GM23338 (cell line): ENCODE measurements around the gene BYSL. TPM values are rescaled to one million over a fixed set of nuclear protein-coding genes. Genes with fewer than 3 reads are reported as not detected.

Experiments
- ATAC-seq: fragments of 200-7000 bp; cut with Tn5 transposase; 3 replicates; pipeline ENCODE4 v1.9.1; 2020
- DNase-seq: peaks from one replicate; pipeline ENCODE4 v3.0.0-alpha.2; 2015; ENCODE audit warnings: low spot score
- H2AFZ ChIP-seq: fragments of 200-600 bp; sonication (generic); 2 replicates; pipeline ENCODE4 v1.8.0; 2016; ENCODE audit warnings: antibody characterized with exemption, mild to moderate bottlenecking, moderate library complexity
- H3F3A ChIP-seq: fragments of 200-600 bp; sonication (generic); replicated peaks from 2 replicates; pipeline ENCODE4 v1.8.0; 2017; ENCODE audit warnings: antibody characterized with exemption, mixed run types, low read depth
- H3K27ac ChIP-seq: fragments of 200-600 bp; sonication (generic); 2 replicates; pipeline ENCODE4 v1.6.1; 2016; ENCODE audit warnings: low read depth
- H3K27me3 ChIP-seq: fragments of 200-600 bp; sonication (generic); 2 replicates; pipeline ENCODE4 v1.8.0; 2016; ENCODE audit warnings: mild to moderate bottlenecking, mixed run types, moderate library complexity; ENCODE audit not compliant: insufficient read depth
- H3K36me3 ChIP-seq: fragments of 200-600 bp; sonication (generic); 2 replicates; pipeline ENCODE4 v1.8.0; 2016; ENCODE audit warnings: mild to moderate bottlenecking; ENCODE audit not compliant: insufficient read depth
- H3K4me1 ChIP-seq: fragments of 200-600 bp; sonication (generic); 2 replicates; pipeline ENCODE4 v1.8.0; 2016; ENCODE audit warnings: mild to moderate bottlenecking, moderate library complexity; ENCODE audit not compliant: insufficient read depth
- H3K4me2 ChIP-seq: fragments of 200-600 bp; sonication (generic); 2 replicates; pipeline ENCODE4 v1.7.1; 2017; ENCODE audit warnings: mixed run types
- H3K4me3 ChIP-seq: fragments of 200-600 bp; sonication (generic); 2 replicates; pipeline ENCODE4 v1.6.1; 2016; ENCODE audit warnings: mixed run types
- H3K79me2 ChIP-seq: fragments of 200-600 bp; sonication (generic); replicated peaks from 2 replicates; pipeline ENCODE4 v1.8.0; 2017; ENCODE audit warnings: mild to moderate bottlenecking; ENCODE audit not compliant: insufficient read depth
- H3K9me2 ChIP-seq: fragments of 200-600 bp; sonication (generic); 2 replicates; pipeline ENCODE4 v1.8.0; 2017; ENCODE audit not compliant: insufficient read depth
- H4K20me1 ChIP-seq: fragments of 200-600 bp; sonication (generic); replicated peaks from 2 replicates; pipeline ENCODE4 v1.8.0; 2017; ENCODE audit warnings: mild to moderate bottlenecking; ENCODE audit not compliant: insufficient read depth
- H3K27ac Mint-ChIP-seq: 2 replicates; pipeline ENCODE4 v1.8.0; 2020; ENCODE audit warnings: inconsistent platforms, mild to moderate bottlenecking, moderate library complexity, mixed read lengths
- H3K27me3 Mint-ChIP-seq: 3 replicates; pipeline ENCODE4 v1.8.0; 2022; ENCODE audit warnings: low read depth, mild to moderate bottlenecking, moderate library complexity, mixed read lengths, inconsistent platforms; ENCODE audit not compliant: insufficient read depth, poor library complexity
- H3K36me3 Mint-ChIP-seq: 3 replicates; pipeline ENCODE4 v1.8.0; 2021; ENCODE audit warnings: low read depth, mild to moderate bottlenecking, inconsistent platforms, moderate library complexity, mixed read lengths
- H3K4me1 Mint-ChIP-seq: 3 replicates; pipeline ENCODE4 v1.8.0; 2020; ENCODE audit warnings: mild to moderate bottlenecking, inconsistent platforms, mixed read lengths
- H3K4me3 Mint-ChIP-seq: 3 replicates; pipeline ENCODE4 v1.8.0; 2021; ENCODE audit warnings: moderate library complexity, mild to moderate bottlenecking, inconsistent platforms, mixed read lengths
- H3K9me3 Mint-ChIP-seq: 3 replicates; pipeline ENCODE4 v1.8.0; 2020; ENCODE audit warnings: moderate library complexity, mild to moderate bottlenecking, inconsistent platforms, mixed read lengths
- CREB1 ChIP-seq: fragments of 250-450 bp; sonication (Bioruptor Pico); IDR thresholded peaks from 2 replicates; pipeline ENCODE4 v1.5.0; 2020; ENCODE audit warnings: low read depth, mild to moderate bottlenecking, moderate library complexity
- CTCF ChIP-seq, 2 experiments: fragments of 200-600 bp in 1 of 2; sonication (generic) in 1 of 2; conservative IDR thresholded peaks; 2 replicates each; pipeline versions ENCODE4 v1.5.1 to v1.6.1; 2016 to 2017; ENCODE audit warnings: antibody characterized with exemption in 2 of 2, low read depth in 2 of 2, mild to moderate bottlenecking in 2 of 2, moderate library complexity in 1 of 2
- ETS1 ChIP-seq: IDR thresholded peaks from 2 replicates; pipeline ENCODE4 v1.6.1; 2016; ENCODE audit warnings: antibody characterized with exemption
- EZH2phosphoT487 ChIP-seq: fragments of 200-600 bp; sonication (generic); IDR thresholded peaks from one replicate; pipeline ENCODE4 v1.8.1; 2018; ENCODE audit warnings: antibody characterized with exemption; ENCODE audit not compliant: unreplicated experiment
- JUNB ChIP-seq: IDR thresholded peaks from one replicate; pipeline ENCODE4 v1.6.1; 2016; ENCODE audit warnings: antibody characterized with exemption; ENCODE audit not compliant: unreplicated experiment
- NANOG ChIP-seq: IDR thresholded peaks from 2 replicates; pipeline ENCODE4 v1.6.1; 2016; ENCODE audit warnings: antibody characterized with exemption, borderline replicate concordance
- POLR2AphosphoS5 ChIP-seq: IDR thresholded peaks from 2 replicates; pipeline ENCODE4 v1.6.1; 2016; ENCODE audit warnings: antibody characterized with exemption, low read depth
- REST ChIP-seq: IDR thresholded peaks from one replicate; pipeline ENCODE4 v1.6.1; 2018; ENCODE audit warnings: antibody characterized with exemption; ENCODE audit not compliant: unreplicated experiment
- STAT1 ChIP-seq: IDR thresholded peaks from one replicate; pipeline ENCODE4 v1.6.1; 2016; ENCODE audit warnings: antibody characterized with exemption; ENCODE audit not compliant: unreplicated experiment
- ZNF114 ChIP-seq: fragments of 250-450 bp; sonication (Bioruptor Pico); IDR thresholded peaks from 2 replicates; pipeline ENCODE4 v1.5.0; 2020; ENCODE audit warnings: mild to moderate bottlenecking, moderate library complexity
- ZNF331 ChIP-seq: fragments of 250-450 bp; sonication (Bioruptor Pico); IDR thresholded peaks from 2 replicates; pipeline ENCODE4 v1.5.0; 2020; ENCODE audit warnings: low read depth, mild to moderate bottlenecking, moderate library complexity
- polyA plus RNA-seq: library from polyadenylated mRNA; unstranded; fragments of >200 nt; fragmentation: Nextera tagmentation; extraction: Ambion mirVana; gene quantifications from 2 replicates; pipeline ENCODE4 v1.2.1, GENCODE V29; 2016
- total RNA-seq: library from RNA; depleted of rRNA; stranded (reverse); fragments of >200 nt; shearing (Covaris generic); gene quantifications from 2 replicates; pipeline ENCODE4 v1.2.3, GENCODE V29; 2014

BYSL gene
- total and polyA plus RNA-seq, 2 experiments from 2014 or later: 33.7 to 35.3 TPM

GRCh38 chr6:41887331-41887751, 34.0 kb upstream of the BYSL start (continued):
- TF ChIP-seq REST: no peak
- TF ChIP-seq ETS1: no peak
- TF ChIP-seq POLR2AphosphoS5: no peak
- TF ChIP-seq EZH2phosphoT487: no peak
- no peak for TF ChIP-seq CREB1 (CRISPR knock-in tag)
- no peak for TF ChIP-seq JUNB
- TF ChIP-seq ZNF114: no peak
- TF ChIP-seq NANOG: no peak
- no peak for TF ChIP-seq ZNF331 (CRISPR knock-in tag)

GRCh38 chr6:41892921-41893564, 28.3 kb upstream of the BYSL start:
- H3K4me3 ChIP-seq: peak overlapping the region; percentile 58
- Mint-ChIP-seq H3K36me3 (no peaks in the 10 kb centered on the region), H3K27me3 (no peaks in the 10 kb centered on the region), H3K9me3 (no peaks in the 10 kb centered on the region), H3K4me1 (peaks cover 14% of the 10 kb centered on the region; the same call in 2 of the 3 replicates), H3K4me3 (no peak overlapping the region), H3K27ac (no peak overlapping the region)
- peaks cover 26% of the 10 kb centered on the region for H3K4me1 ChIP-seq
- no peak for ATAC-seq
- TF ChIP-seq CTCF (conservative IDR thresholded peaks at IDR 0.05; ENCODE audit: low read depth in 2 of 2) (no peak), STAT1 (no peak), EZH2phosphoT487 (no peak), REST (no peak), ZNF331 (CRISPR knock-in tag) (no peak), NANOG (no peak), POLR2AphosphoS5 (no peak), ZNF114 (no peak), ETS1 (no peak)
- H3K79me2 ChIP-seq: peaks cover 42% of the 10 kb centered on the region
- no peak overlapping the region for H3K27ac ChIP-seq
- H2AFZ ChIP-seq: no peak overlapping the region
- H3K27me3 ChIP-seq: no peaks in the 10 kb centered on the region
- H3F3A ChIP-seq: peaks cover 7% of the 10 kb centered on the region; the same call in 1 of the 2 replicates
- no peak for DNase-seq
- H3K4me2 ChIP-seq: peak overlapping the region; percentile 98
- H3K36me3 ChIP-seq: no peaks in the 10 kb centered on the region
- no peaks in the 10 kb centered on the region for H3K9me2 ChIP-seq
- H4K20me1 ChIP-seq: no peaks in the 10 kb centered on the region
